HG02852 (cell line): ENCODE results near the gene TMEM258.

ENCODE experiments used
- ATAC-seq: cut with Tn5 transposase; IDR thresholded peaks from one replicate; pipeline ENCODE4 v1.9.1; 2021; ENCODE audit warnings: mild to moderate bottlenecking, moderate library complexity; ENCODE audit not compliant: unreplicated experiment

Gene TMEM258

GRCh38 chr11:61826930-61827570 is 34.7 kb upstream of the TMEM258 start:
- ATAC-seq = peak; percentile 4

GRCh38 chr11:61820174-61820573 is 27.8 kb upstream of the TMEM258 start:
- no peak for ATAC-seq

GRCh38 chr11:61817471-61818202 is 25.2 kb upstream of the TMEM258 start:
- ATAC-seq = no peak

- peak; percentile 40 for ATAC-seq
These were observed 24.5 kb upstream of the TMEM258 start, which contains the start of gene FADS1 for GRCh38 chr11:61816736-61817455. TSS of gene FADS1 (minus strand) at chr11:61817003. CDS start at chr11:61816929, 74 bp downstream.

DNA sequence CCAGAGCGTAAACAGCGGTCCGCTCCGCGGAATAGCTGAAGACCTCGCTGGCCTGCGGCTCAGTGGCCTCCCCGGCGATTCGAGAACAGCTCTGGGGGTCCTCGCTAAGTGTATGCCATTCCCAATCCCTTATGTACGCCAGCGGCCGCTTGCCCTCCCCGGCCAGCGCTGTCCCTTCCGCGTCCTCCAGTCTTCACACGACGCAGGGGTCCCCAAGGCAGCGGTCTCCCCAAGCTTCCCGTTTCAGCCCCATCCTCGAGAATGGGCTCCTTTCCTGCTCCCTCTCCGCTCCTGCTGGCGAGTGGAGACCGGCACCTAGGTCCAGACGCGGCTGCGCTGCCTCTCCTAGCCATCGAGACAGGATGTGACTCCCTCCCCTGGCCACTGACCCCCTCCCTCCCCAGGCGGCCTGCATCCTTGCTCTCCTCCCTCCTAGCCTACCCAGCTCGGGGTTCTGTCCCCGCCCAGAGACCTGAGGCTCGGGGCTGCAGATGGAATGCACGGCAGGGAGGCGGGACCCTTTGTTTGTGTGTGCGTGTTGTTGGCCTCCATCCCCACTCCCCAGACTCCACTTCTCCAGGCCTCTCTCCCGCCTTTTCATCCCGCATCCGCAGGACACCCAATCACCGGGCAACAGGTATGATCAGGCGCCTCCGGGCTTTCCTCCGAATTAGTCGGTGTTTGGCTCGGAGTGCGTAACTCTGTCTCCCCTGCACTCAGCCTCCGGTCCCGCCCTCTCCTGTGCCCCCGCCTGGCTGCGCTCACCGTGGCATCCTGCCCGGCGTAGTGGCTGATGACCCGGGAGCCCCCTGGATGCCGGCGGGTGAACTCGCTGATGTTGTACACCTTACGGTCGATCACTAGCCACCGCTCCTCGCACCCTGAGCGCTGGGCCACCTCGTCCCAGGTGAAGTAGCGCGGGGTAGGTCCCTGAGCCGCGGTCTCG is 23.7 kb upstream of the TMEM258 start:
- ATAC-seq = peak; percentile 22

- ATAC-seq = peak; percentile 54
These were observed 22.8 kb upstream of the TMEM258 start for GRCh38 chr11:61814958-61815789.

GRCh38 chr11:61814247-61814957 is 22.0 kb upstream of the TMEM258 start:
- no peak for ATAC-seq

DNA sequence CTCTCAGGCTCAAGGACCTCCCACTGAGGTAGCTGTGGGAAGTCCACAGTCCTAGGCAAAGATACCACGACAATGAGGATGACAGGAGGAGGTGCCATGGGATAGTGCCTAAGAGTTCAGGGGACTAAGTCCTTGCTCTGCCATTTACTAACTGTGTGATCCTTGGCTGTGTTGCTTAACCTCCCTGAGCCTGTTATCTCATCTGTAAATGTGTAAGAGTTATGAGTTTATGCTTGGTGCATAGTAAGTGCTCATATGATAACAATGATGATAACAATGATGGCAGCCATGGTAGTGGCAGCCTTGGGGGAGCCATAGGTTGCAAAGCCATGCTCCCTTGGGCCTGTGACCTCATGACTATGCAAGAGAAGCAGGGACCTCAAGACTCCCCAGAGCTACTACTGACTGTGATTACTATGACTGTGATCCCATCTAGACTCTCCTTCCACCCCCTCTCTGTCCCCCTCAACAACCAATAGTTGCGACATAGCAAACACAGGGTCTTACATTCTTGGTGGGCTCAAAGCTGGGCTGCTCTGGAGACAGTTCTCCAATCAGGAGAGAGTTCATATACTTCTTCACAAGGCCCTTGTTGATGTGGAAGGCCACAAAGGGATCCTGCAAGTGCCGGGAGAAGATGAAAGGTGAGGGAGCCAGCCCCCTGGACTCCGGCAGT is 20.5 kb upstream of the TMEM258 start:
- no peak for ATAC-seq

- no peak for ATAC-seq
These were observed 19.4 kb upstream of the TMEM258 start for GRCh38 chr11:61811831-61812230.

GRCh38 chr11:61810671-61811175 is 18.3 kb upstream of the TMEM258 start:
- no peak for ATAC-seq

DNA sequence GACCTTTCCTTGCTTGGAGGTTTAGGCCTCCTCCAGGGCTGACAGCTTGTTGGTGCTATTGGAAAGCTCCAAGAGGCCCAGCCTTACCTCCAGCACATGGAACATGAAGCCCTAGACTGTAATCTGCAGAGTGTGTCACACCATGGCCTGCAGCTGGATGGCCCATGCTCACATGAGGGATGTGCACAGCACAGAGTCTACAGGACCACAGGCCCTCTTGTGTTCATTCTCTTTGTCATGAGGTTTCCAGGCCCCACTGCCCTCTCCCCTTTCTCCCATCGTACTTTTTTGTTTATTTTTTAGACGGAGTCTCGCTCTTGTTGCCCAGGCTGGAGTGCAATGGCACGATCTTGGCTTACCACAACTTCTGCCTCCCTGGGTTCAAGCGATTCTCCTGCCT is 14.4 kb upstream of the TMEM258 start:
- no peak for ATAC-seq

GRCh38 chr11:61805146-61805545 is 12.7 kb upstream of the TMEM258 start:
- ATAC-seq = no peak

DNA sequence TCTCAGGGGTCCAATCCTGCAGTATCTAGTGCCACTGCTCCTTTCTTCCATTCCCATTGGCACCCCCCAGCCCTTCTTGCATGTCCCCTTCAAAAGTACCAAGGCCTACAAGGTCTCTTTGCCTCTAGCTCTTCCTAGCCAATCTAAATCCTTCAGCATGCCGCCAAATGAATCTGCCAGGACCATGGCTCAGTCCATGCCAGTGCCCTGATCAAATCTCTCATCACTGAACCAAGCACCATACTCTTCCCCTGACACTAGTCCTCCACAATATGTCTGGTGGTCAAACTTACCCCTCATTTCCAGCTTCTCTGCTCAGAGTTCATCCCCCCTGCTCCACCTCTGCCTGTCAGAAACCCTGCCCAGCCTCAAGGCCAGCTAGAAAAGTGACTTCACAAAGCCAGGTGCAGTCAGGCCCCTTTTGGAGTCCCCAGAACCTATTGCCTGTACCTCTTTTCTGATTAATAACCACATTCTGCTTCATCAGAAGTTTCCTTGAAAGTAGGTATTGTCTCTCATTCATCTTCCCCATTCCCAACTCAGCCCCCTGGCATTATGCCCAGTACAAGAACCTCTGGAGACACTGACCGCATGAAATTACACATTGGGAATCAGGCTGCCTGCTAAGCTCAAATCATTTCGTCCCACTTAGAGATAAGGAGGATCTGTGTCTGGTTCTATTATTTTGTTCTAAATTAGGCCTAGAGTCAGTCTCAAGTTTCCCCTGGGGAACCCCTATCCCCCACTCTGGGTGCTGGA is 11.7 kb upstream of the TMEM258 start:
- no peak for ATAC-seq

DNA sequence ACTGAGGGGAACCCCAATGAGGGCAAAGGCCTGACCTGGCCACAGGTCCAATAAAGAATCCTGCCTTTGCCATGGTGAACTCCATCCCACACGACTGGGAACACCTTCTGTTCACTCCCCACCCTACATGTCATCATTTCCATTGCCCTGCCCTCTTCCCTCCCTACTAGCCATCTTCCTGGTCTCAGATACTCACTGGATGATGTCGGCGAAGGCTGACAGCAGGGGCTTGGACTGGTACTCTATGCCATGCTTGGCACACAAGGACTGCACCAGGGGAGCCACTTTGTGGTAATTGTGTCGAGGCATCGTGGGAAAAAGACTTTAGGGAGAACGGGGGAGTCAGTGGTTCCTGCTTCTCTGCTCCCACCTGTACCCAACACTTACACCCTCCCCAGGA is 10.2 kb upstream of the TMEM258 start:
- no peak for ATAC-seq

- no peak for ATAC-seq
These were observed 8.2 kb upstream of the TMEM258 start for GRCh38 chr11:61800331-61801281.

- no peak for ATAC-seq
These were observed 7.4 kb upstream of the TMEM258 start for GRCh38 chr11:61799665-61800284.
